ENCODE measurements around the gene KLHL7.

Gene KLHL7

GRCh38 chr7:23204241-23204640, 98.7 kb downstream of the KLHL7 start:
- Histone ChIP-seq H3K27me3 (ENCODE audit: low read depth, low read length) (no peaks in the 10 kb centered on the region), H2AFZ (ENCODE audit: low read depth, low read length) (no peak overlapping the region), H3K79me2 (ENCODE audit: low read length) (no peaks in the 10 kb centered on the region), H3K4me1 (ENCODE audit: low read length) (peaks cover 9% of the 10 kb centered on the region), H3K36me3 (replicated peaks; ENCODE audit: low read depth, low read length) (peaks cover 24% of the 10 kb centered on the region), H3K27ac (ENCODE audit: low read length) (no peak overlapping the region), H3K4me2 (ENCODE audit: low read length) (no peak overlapping the region), H3K9ac (ENCODE audit: low read length) (no peak overlapping the region), H3K4me3 (ENCODE audit: low read length) (no peak overlapping the region), H4K20me1 (ENCODE audit: insufficient read depth, low read length) (no peaks in the 10 kb centered on the region), H3K9me3 (ENCODE audit: insufficient read depth, low read length) (no peaks in the 10 kb centered on the region)
- TF ChIP-seq EZH2phosphoT487 (IDR thresholded peaks at IDR 0.05; ENCODE audit: low read depth): no peak
- TF ChIP-seq CTCF (IDR thresholded peaks at IDR 0.05; ENCODE audit: low read depth, low read length): no peak

DNA sequence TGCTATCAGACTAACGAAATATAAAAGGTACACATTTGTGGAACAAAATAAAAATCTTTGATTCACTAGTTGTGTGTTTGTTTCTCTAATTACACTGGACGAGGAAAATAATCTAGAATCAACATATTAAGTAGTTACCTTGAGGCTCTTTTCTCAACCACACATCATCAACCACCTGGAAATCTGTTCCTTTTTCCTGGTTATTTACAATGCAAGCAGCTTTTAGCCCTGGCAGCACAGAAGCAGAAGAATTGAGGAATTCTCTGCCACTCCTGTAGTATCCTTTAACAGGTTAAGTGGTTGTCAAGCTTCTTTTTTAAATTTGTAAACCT, 100.0 kb downstream of the KLHL7 start:
- Histone ChIP-seq H3K36me3 (replicated peaks; ENCODE audit: low read depth, low read length) (peaks cover 12% of the 10 kb centered on the region), H3K4me1 (ENCODE audit: low read length) (peaks cover 9% of the 10 kb centered on the region), H3K27me3 (ENCODE audit: low read depth, low read length) (no peaks in the 10 kb centered on the region), H3K9me3 (ENCODE audit: insufficient read depth, low read length) (no peaks in the 10 kb centered on the region), H3K9ac (ENCODE audit: low read length) (no peak overlapping the region), H3K4me2 (ENCODE audit: low read length) (no peak overlapping the region), H3K27ac (ENCODE audit: low read length) (no peak overlapping the region), H3K79me2 (ENCODE audit: low read length) (no peaks in the 10 kb centered on the region), H4K20me1 (ENCODE audit: insufficient read depth, low read length) (no peaks in the 10 kb centered on the region), H2AFZ (ENCODE audit: low read depth, low read length) (no peak overlapping the region), H3K4me3 (ENCODE audit: low read length) (no peak overlapping the region)
- no peak for TF ChIP-seq EZH2phosphoT487 (IDR thresholded peaks at IDR 0.05; ENCODE audit: low read depth)
- no peak for TF ChIP-seq CTCF (IDR thresholded peaks at IDR 0.05; ENCODE audit: low read depth, low read length)

GRCh38 chr7:23205909-23206767, 100.6 kb downstream of the KLHL7 start:
- no peak overlapping the region for H3K4me2 ChIP-seq (ENCODE audit: low read length)
- H3K36me3 ChIP-seq (replicated peaks; ENCODE audit: low read depth, low read length): peaks cover 8% of the 10 kb centered on the region
- no peaks in the 10 kb centered on the region for H3K27me3 ChIP-seq (ENCODE audit: low read depth, low read length)
- no peak overlapping the region for H3K9ac ChIP-seq (ENCODE audit: low read length)
- TF ChIP-seq EZH2phosphoT487 (IDR thresholded peaks at IDR 0.05; ENCODE audit: low read depth) (no peak), CTCF (IDR thresholded peaks at IDR 0.05; ENCODE audit: low read depth, low read length) (no peak)
- H3K27ac ChIP-seq (ENCODE audit: low read length): no peak overlapping the region
- H3K9me3 ChIP-seq (ENCODE audit: insufficient read depth, low read length): no peaks in the 10 kb centered on the region
- no peak overlapping the region for H2AFZ ChIP-seq (ENCODE audit: low read depth, low read length)
- H3K79me2 ChIP-seq (ENCODE audit: low read length): no peaks in the 10 kb centered on the region
- H4K20me1 ChIP-seq (ENCODE audit: insufficient read depth, low read length): no peaks in the 10 kb centered on the region
- H3K4me3 ChIP-seq (ENCODE audit: low read length): no peak overlapping the region
- H3K4me1 ChIP-seq (ENCODE audit: low read length): peaks cover 9% of the 10 kb centered on the region

GRCh38 chr7:23207021-23207420, 101.4 kb downstream of the KLHL7 start:
- Histone ChIP-seq H3K9me3 (ENCODE audit: insufficient read depth, low read length) (no peaks in the 10 kb centered on the region), H3K4me3 (ENCODE audit: low read length) (no peak overlapping the region), H3K27me3 (ENCODE audit: low read depth, low read length) (no peaks in the 10 kb centered on the region), H4K20me1 (ENCODE audit: insufficient read depth, low read length) (no peaks in the 10 kb centered on the region), H3K4me2 (ENCODE audit: low read length) (no peak overlapping the region), H3K4me1 (ENCODE audit: low read length) (peaks cover 9% of the 10 kb centered on the region), H3K36me3 (replicated peaks; ENCODE audit: low read depth, low read length) (peaks cover 6% of the 10 kb centered on the region), H3K27ac (ENCODE audit: low read length) (no peak overlapping the region), H3K9ac (ENCODE audit: low read length) (no peak overlapping the region), H2AFZ (ENCODE audit: low read depth, low read length) (no peak overlapping the region), H3K79me2 (ENCODE audit: low read length) (no peaks in the 10 kb centered on the region)
- TF ChIP-seq EZH2phosphoT487 (IDR thresholded peaks at IDR 0.05; ENCODE audit: low read depth) (no peak), CTCF (IDR thresholded peaks at IDR 0.05; ENCODE audit: low read depth, low read length) (no peak)
